Measurements from ENCODE around the gene GAS2L3.
"Not testable (repeated sequence)": the region's sequence is repeated elsewhere in the genome, so short reads cannot be mapped to it uniquely, and the experiment has no call there.

The GAS2L3 gene

DNA sequence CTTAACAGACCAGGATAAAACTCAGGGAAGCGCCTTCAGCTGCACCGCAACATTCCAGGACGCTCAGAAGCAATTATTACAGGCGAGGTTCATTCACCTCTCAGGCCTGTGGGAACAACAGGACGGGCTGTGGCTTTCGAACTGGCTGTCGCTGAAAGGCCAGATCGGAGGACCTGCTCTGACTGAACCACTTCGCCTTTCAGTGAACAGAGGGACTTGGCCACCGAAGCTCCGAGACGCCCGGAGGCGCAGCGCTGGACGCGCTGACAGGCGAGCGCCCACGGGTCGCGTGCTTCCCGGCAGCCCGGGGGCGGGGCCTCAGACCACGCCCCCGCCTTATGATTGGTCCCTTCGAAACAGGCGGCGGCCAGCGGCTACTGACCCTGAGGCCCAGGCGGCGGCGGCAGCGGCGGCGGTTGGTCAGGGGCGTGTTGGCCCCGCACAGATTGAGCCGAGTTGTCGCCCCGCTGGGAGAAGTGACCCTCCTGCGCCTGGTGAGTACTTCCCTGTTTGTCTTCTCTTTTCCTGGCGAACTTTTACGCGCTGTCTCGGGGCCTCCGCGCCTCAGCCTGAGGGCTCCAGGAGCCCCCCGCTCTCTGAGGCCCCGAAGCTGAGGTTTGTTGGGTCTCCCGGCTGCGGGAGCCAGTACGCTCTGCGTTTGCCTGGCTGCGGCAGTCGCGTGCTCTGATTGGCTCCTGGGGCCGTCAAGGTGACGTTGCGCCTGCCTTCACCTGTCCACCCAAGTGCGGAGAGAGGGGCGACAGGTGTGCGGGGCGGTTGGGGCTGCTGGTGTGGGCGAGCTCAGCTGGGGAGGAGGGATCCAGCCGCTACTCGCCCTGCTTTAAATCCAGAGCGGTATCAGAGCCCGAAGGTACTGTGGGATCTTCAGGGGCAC lies at the start of gene GAS2L3:
TSS of gene GAS2L3 (plus strand) at position 393 of the 895 bp plus-strand sequence. CDS start 21,221 bp downstream, outside the sequence.
- peak; percentile 82 for DNase-seq

DNA sequence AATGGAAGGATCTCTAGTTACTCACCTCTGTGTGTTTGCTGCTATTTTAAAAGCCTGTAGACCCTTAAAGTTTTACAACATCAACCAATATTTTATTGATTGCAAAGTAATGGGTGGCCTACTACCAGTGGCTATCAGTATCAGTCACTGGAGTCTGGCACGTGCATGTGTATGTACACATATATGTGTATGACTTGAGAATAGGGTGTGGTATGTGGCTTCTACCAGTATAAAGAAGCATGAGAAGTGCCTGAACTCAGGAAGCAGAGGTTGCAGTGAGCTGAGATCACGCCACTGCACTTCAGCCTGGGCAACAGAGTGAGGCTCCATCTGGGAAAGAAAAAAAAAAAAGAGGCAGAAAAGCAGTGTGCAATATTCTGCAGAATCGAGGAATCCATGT lies 45.5 kb upstream of the GAS2L3 start:
- DNase-seq = no peak

DNA sequence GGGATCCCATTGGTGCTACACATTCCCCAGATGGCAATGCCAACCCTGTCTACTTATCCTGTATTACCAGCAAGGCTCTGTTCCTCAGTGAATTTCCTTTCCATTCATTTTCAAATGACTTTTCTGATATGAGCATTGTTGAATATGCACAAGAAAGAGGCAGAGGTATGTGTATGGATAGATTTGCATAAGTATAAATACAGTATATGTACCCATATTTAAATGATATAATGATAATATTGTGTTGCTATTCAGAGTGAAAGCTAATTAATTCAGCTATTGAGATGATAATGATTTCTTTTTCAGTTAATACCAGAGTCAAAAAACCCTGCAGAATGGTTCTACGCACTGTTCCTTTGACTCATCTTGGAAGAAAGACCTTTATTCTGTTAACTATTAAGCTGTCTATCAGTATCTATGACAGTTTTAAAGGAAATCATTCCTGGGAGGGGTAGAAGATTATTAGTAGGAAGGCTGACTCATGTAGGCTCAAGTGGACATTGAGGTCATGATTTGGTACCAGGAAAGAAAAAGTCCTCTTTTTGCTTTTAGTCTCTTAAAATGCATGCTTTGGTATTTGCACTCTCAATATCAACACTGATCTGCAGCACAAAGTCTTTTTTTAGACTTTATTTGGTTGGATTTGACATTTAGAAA lies 44.9 kb upstream of the GAS2L3 start:
- DNase-seq = no peak

DNA sequence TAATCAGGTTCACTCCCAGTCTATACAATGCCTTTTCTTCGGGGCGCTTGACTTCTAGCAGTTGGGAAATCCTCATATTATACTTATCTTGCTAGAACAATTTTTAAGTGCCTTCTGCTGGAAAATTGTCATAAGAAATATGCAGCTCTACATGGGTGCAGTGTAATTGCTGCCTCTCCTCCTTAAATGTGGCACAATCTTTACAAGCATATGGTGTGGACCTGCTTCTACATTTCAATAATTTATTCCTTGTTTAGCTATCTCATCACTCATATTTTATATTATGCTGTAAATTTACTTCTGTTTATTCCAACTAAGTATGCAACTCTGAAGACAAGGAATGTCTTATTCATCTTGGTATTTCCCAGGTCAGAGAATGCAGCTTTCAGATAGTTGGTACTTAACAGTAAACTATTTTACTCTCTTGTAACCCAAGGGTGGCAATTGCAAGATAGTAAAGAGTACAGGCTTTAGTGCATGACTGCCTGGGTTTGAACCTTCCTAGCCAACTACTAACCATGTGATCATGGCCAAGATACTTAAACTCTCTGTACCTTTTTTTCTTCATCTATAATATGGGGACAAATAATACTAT lies 43.6 kb upstream of the GAS2L3 start:
- no peak for DNase-seq

DNA sequence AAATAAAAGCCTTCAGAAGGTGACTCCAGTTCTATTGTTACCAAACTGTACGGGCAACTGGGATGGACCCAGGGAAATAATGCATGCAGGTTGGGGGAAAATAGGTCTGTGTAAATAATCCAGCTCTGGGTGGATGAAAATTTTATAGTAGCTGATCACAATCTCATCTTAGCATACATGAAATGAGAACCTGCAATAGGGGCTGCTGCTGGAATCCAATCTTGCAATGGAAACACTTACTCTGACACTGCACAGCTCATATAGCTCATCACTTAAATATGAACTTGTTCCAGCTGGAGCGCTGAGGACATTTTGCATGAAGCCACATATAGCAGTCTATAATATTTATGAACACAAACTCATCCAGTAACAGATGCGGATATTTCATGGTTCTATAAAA lies 40.1 kb upstream of the GAS2L3 start:
- no peak for DNase-seq

DNA sequence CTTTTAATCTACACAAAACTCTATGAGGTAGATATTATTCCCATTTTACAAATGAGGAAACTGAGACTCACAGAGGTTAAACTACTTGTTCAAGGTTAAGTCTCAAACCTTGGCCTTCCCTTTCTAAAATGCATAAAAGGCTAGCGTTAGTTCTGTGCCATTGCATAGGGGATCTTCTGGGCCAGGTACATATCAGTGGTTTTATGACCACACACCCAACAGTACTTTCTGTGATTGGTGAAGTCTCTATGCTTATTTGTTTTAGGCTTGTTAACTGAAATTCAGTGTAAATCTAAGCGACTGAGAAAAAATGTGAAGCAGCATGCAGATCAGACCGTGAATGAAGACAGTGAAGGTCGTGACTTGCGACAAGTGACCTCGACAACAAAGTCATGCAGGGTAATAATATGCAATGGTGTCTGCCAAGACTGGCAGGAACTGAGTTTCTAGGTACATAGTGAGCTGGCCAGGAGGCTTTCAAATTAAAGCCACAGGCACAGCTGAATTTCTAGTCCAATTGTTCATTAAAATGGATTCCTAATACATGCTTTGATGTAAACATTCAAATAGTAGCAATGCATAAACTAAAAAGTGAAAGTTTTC lies 38.8 kb upstream of the GAS2L3 start:
- no peak for DNase-seq

DNA sequence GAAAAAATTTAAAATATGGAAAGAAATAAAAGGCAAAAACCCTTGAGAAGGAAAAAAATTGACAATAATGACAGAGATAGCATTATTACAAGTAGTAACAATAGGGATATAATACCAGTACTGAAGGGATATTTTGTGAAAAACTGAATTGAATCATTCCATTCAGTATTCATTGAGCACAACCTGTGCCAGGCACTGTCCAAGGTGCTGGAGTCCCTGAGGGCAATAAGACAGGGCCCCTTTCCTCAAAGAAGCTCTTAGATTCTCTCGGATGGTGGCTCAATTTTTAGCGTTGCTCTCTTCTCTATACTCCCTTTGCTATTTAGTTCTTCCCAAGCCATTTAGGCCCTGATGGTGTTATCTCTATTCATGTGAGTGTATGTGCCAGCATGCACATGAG lies 34.3 kb upstream of the GAS2L3 start:
- DNase-seq = peak; percentile 21

DNA sequence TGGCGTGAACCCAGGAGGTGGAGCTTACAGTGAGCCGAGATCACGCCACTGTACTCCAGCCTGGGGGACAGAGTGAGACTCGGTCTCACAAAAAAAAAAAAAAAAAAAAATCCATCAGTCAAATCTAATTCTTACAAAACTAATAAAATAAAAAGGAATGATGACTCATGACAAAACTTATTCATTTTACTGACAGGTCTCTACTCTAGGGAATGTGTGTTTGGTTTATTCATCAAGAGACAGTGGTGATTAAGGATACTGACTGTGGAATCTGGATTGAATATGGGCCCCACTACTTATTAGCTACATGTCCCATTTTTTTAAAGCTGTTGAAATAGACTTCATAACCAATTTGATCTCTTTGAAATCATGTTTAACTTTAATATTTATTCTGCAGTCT lies 29.3 kb upstream of the GAS2L3 start:
- no peak for DNase-seq

DNA sequence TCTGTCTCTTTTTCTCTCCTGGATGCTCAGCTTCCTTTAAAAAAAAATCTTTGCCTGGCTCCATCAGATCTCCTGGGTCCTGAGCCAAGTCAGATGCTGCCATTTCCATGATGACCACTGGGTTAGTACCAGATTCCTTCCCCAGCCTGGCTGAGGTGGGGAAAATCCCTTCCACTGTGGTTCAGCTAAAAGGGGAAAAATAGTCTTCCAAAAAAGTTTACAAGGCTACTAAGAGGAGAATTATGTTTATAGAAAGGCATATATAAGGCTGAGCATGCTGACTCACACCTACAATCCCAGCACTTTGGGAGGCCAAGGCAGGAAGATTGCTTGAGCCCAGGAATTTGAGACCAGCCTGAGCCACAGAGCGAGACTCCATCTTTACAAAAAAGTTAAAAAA lies 28.4 kb upstream of the GAS2L3 start:
- DNase-seq = no peak

DNA sequence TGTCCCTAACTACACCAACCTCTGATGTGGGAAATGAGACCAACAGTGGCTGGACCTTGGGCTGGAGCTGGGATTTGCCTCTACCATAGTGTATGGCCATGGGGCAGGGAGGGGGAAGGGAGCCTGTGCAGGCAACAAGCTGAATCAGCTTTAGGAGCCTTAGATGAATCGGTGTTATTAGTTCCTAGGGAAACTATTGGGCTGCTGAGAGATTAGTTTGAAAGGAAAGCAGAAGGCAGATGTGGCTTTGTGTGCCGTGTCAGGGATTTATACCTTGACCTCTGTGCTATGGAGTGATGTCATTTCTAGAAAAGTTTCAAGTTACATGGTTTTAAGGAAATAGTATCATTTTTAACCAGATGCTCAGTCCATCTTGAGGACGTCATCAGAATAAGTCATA lies 19.5 kb upstream of the GAS2L3 start:
- no peak for DNase-seq

DNA sequence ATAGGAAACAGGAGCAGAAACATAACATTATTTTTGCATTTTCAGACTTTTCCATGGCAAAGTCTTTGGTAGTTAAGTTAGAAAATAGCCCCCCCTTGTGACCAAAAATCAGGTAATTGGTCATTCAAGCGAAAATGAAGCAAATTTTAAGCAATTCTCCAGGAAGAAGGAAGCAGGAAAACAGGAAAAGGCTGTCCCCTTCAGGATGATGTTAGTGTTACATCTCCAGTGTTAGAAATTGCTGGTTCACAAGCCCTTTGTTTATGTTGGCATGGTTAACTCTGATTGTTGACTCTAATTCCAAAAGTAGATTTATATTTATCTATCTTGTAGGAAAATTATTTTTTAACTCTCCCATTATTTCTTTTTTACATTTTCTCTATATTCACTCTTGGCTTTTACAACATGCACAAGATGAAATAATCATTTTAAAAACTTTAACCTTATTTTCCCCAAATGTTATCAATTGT lies 18.8 kb upstream of the GAS2L3 start:
- peak; percentile 72 for DNase-seq

DNA sequence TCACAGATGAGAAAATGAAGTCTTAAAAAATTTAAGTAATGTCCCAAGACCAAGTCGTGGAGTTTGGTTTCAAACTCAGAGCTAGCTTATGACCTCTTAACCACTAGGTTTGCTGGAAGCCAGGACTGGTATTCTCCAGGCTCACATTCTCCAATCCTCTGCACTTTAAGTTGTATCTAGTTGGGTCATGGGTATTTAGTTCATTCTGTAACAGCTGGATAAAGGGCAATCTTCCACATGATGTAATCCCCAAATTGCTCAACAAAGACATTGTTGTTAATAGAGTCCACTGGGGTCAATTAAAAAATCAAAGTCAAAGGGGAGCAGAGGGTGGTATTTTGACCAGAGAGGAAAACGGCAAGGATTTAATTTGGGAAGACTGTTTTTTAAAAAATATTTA lies 17.8 kb upstream of the GAS2L3 start:
- no peak for DNase-seq

DNA sequence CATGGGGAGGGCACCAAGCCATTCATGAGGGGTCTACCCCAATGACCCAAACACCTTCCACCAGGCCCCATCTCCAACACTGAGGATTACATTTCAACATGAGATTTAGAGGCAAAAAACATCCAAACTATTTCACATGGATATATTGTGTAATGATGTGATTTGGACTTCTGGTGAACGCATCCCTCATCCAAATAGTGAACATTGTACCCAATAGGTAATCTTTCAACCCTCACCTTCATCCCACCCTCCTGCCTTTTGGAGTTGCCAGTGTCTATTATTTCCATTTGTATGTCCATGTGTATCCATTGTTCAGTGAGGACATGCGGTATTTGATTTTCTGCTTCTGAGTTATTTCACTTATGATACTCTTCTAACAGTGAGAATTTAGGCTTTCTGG lies 16.1 kb upstream of the GAS2L3 start:
- DNase-seq = no peak

DNA sequence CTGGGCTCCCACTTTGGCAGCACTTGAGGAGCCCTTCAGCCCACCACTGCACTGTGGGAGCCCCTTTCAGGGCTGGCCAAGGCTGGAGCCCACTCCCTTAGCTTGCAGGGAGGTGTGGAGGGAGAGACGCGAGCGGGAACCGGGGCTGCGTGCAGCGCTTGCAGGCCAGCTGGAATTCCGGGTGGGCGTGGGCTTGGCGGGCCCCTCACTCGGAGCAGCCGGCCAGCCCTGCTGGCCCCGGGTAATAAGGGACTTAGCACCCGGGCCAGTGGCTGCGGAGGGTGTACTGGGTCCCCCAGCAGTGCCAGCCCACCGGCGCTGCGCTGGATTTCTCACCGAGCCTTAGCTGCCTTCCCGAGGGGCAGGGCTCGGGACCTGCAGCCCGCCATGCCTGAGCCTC lies 14.2 kb upstream of the GAS2L3 start:
- DNase-seq = not testable (repeated sequence)

DNA sequence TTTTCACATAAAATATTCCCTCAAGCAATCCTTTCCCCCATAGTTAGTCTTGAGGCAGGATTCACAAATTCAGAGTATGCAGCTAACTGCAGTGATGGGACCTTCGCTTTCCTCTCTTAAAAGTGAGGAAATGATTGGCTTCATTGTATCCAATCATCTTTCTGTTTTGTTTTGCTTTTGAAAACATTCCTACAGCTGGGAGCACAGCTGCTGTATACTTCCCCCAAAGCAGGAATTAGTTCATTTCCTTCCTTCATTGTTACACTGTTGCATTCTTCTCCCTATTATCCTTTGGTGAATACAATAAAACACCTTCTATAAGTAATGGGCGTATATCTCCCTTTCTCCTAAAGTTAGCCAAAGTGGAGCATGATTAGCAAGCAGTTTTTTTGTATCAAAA lies 9.4 kb upstream of the GAS2L3 start:
- no peak for DNase-seq

DNA sequence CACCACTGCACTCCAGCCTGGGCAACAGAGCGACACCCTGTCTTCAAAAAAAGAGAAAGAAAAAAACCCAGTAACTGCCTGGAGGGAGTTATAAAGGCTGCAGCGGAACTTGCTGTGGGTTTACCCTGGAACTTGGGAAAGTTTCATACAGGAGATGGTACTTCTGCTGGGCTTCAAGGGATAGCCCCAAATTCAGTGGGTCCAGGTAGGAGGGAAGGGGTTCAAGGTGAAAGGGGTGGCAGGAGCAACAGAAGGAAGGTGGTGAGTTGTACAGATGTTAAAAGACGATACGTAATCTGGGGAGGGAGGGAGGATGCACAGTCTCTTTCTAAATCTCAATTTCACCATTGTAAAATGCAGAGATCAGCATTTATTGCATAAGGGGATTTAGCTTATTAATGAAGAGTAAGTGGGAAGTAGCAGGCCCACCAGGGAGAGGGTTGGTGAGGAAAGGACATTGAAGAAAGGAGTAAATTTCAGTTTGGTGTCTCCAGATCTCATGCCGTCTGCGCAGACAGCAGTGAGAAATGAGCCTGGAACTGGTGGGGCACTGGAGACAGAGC lies 8.5 kb upstream of the GAS2L3 start:
- no peak for DNase-seq

DNA sequence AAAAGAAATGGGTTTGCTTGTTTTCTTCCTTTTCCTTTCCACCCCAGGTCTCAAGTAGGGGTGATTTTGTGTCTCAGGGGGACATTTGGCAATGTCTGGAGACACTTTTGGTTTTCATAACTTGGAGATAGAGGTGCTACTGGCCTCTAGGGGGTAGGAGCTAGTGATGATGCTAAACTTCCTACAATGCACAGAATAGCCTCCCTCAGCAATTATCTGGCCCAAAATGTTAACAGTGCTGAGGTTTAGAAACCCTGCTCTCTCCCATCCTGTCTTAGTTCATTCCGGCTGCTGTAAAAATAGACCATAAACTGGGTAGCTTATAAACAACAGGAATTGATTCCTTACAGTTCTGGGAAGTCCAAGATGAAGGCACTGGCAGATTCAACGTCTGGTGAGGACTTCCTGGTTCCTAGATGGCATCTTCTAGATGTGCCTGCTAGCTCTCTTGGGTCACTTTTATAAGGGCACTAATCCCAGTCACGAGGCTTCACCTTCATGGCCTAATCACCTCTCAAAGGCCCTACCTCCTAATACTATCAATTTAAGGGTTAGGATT lies 7.4 kb upstream of the GAS2L3 start:
- no peak for DNase-seq

DNA sequence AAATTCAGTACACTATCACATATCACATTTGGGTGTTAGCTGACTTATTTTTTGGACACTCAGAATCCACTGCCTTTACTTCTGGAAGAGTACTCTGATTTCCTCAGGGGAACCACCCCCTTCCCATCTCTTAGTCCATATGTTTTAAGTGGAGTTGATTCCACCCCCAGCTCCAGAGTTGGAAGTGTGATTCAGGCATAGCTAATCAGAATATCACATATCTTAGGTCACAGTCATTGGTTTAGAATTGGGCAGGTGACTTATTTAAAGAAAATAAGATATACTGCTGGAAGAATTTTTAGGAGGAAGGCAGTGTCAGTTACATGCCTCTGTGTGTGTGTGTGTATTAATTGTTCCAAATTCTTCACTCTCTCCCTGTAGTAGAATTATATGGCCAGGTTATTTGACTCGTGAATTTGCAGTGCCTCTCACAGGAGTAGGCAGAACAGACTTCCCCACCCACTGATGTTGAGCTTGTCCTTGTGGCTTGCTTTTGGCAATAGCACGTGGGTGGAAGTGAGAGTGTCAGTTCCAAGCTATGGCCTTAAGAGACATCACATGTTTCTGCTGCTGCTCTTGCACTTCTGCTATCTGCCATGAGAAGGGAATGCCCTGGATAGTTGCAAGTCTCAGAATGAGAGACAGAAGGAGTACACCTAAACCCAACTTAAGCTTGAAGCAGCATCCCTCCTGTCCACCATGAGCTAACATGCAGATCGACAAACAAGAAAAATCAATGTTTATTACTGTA lies 6.4 kb upstream of the GAS2L3 start:
- DNase-seq = peak; percentile 93

DNA sequence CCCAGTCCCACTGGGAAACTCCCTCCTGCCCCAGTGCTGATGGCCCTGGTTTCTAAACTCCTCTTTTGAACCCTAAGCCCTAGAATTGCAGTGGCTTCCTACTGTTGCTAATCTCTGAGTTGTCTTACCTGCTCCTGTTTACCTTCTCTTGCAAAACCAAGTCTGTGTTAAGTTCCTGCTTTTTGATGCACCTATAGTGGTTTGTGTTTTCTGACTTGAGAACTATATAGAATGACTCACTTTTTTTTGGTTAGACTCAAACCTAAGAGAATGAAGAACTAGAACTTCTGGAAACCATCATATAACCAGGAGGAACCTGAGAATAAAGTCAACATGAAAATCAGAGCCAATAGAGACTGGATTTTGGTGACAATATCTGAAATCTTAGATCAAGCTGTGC lies 5.5 kb upstream of the GAS2L3 start:
- DNase-seq = peak; percentile 15

DNA sequence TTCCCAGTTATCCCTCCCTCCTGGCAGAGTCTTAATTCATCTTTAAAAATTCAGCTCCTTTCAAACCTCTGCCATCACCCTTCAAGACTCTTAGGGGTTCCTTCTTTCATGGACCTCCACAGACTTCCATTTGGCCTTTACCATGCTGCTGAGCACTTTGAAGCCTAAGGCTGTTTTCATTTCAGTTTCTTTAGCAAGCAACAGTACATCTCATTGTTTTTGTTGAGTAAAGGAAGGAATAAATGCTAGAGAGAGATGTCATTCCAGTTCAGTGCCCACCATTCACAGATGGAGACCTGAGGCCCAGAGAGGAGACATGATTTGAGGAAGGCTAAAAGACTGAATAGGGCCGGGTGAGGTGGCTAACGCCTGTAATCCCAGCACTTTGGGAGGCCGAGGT lies 1.3 kb upstream of the GAS2L3 start:
- no peak for DNase-seq

DNA sequence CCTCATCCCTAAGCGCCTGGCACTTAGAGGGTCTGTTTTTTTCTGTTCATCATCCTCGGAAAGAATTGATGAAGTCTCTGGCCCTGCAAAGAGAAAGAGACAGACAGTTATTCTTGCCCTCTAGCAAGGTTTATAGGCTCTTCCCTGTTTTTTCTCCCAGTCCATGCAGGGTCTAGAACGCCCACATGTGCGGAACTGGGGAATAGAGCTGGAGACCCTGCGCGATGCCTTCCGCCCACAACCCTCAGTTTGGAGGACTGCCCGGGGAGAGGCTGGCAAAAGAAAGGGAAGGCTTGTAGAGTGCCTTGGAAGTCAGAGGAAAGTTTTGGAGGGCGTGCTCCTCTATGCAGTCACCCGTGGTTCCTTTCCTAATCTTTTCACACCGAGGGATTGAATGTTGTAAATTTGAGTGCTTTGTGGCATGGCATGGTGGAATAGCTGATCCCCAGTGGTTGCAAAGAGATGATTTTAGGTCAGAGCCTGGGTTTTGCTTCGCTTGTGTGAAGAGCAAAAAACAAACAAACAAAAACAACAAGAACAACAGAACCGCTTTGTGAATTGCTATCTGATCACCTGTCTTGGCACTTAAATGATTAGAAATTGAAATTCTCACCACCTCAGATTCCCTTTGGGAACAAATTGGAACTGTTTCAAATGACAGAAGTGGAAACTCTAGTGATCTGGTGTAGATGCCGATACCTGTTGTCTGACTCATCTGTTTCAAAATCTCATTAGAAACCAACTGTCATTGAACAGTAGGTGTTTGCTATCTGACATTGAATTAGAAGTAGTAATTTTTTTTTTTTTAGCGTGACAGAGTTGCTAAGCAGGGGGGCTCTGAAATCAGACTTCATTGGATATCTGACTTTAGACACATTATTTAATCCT lies 947 bp downstream of the GAS2L3 start:
- DNase-seq = no peak

Measured in MV-4-11 (cell line).